Measurements from ENCODE around the gene IL1RAPL1.

IL1RAPL1 gene

GRCh38 chrX:29947225-29947624, 1360.0 kb downstream of the IL1RAPL1 start:
- H3K4me3 ChIP-seq (ENCODE audit: low read depth, low read length): no peak overlapping the region
- no peak for DNase-seq
- in situ Hi-C loops (cut with HindIII; ENCODE audit: low pct_ligation_motif_present, low sequenced_read_pairs): no loop called here
- no peaks in the 10 kb centered on the region for H3K36me3 ChIP-seq (replicated peaks)
- H3K27ac ChIP-seq: no peak overlapping the region
- TF ChIP-seq CTCF (IDR thresholded peaks at IDR 0.05; ENCODE audit: low read depth, low read length, missing control alignments): no peak
- no peaks in the 10 kb centered on the region for H3K27me3 ChIP-seq (replicated peaks)

- Histone ChIP-seq H3K36me3 (replicated peaks) (no peaks in the 10 kb centered on the region), H3K27me3 (replicated peaks) (no peaks in the 10 kb centered on the region), H3K27ac (no peak overlapping the region), H3K4me3 (ENCODE audit: low read depth, low read length) (no peak overlapping the region)
- DNase-seq: no peak
- in situ Hi-C loops (cut with HindIII; ENCODE audit: low pct_ligation_motif_present, low sequenced_read_pairs): no loop called here
- no peak for TF ChIP-seq CTCF (IDR thresholded peaks at IDR 0.05; ENCODE audit: low read depth, low read length, missing control alignments)
Observed at GRCh38 chrX:29948653-29949052, 1361.4 kb downstream of the IL1RAPL1 start.

GRCh38 chrX:29952016-29952415, 1364.8 kb downstream of the IL1RAPL1 start:
- no peak overlapping the region for H3K4me3 ChIP-seq (ENCODE audit: low read depth, low read length)
- H3K27ac ChIP-seq: no peak overlapping the region
- H3K27me3 ChIP-seq (replicated peaks): no peaks in the 10 kb centered on the region
- H3K36me3 ChIP-seq (replicated peaks): no peaks in the 10 kb centered on the region
- DNase-seq: no peak
- in situ Hi-C loops (cut with HindIII; ENCODE audit: low pct_ligation_motif_present, low sequenced_read_pairs): no loop called here
- TF ChIP-seq CTCF (IDR thresholded peaks at IDR 0.05; ENCODE audit: low read depth, low read length, missing control alignments): no peak

- Histone ChIP-seq H3K4me3 (ENCODE audit: low read depth, low read length) (no peak overlapping the region), H3K36me3 (replicated peaks) (no peaks in the 10 kb centered on the region), H3K27me3 (replicated peaks) (no peaks in the 10 kb centered on the region), H3K27ac (no peak overlapping the region)
- DNase-seq: no peak
- in situ Hi-C loops (cut with HindIII; ENCODE audit: low pct_ligation_motif_present, low sequenced_read_pairs): no loop called here
- TF ChIP-seq CTCF (IDR thresholded peaks at IDR 0.05; ENCODE audit: low read depth, low read length, missing control alignments): no peak
Observed at GRCh38 chrX:29962061-29962460, 1374.8 kb downstream of the IL1RAPL1 start.

- in situ Hi-C loops (cut with HindIII; ENCODE audit: low pct_ligation_motif_present, low sequenced_read_pairs): no loop called here
- Histone ChIP-seq H3K4me3 (ENCODE audit: low read depth, low read length) (no peak overlapping the region), H3K27me3 (replicated peaks) (no peaks in the 10 kb centered on the region), H3K27ac (no peak overlapping the region), H3K36me3 (replicated peaks) (no peaks in the 10 kb centered on the region)
- no peak for TF ChIP-seq CTCF (IDR thresholded peaks at IDR 0.05; ENCODE audit: low read depth, low read length, missing control alignments)
- no peak for DNase-seq
Observed at GRCh38 chrX:29965634-29966033, 1378.4 kb downstream of the IL1RAPL1 start.

- in situ Hi-C loops (cut with HindIII; ENCODE audit: low pct_ligation_motif_present, low sequenced_read_pairs): no loop called here
Observed at GRCh38 chrX:29992083-29992482, 1404.8 kb downstream of the IL1RAPL1 start.

More at GRCh38 chrX:29992083-29992482, 1404.8 kb downstream of the IL1RAPL1 start:
- H3K36me3 ChIP-seq (replicated peaks): no peaks in the 10 kb centered on the region
- no peak for DNase-seq
- no peaks in the 10 kb centered on the region for H3K27me3 ChIP-seq (replicated peaks)
- no peak for TF ChIP-seq CTCF (IDR thresholded peaks at IDR 0.05; ENCODE audit: low read depth, low read length, missing control alignments)
- H3K4me3 ChIP-seq (ENCODE audit: low read depth, low read length): no peak overlapping the region
- H3K27ac ChIP-seq: no peak overlapping the region

All from brain microvascular endothelial cell (primary cell).